AG04449 (cell line): ENCODE results near the gene APOL6.
A peak's percentile ranks its signal among the peaks of the same experiment; 100 is the strongest.

ENCODE experiments used
- CTCF ChIA-PET: fragments of 350-600 bp; formaldehyde crosslinking; extraction: SDS; loops from one replicate; lab custom pipeline; 2021; ENCODE audit warnings: antibody characterized with exemption; lab: Yijun Ruan, JAX
- POLR2A ChIA-PET: fragments of 400-600, 350-600 bp; formaldehyde crosslinking; extraction: SDS; loops from one replicate; lab custom pipeline; 2020; ENCODE audit warnings: antibody characterized with exemption, inconsistent platforms; lab: Yijun Ruan, JAX
- DNase-seq: peaks from one replicate; pipeline ENCODE4 v3.0.0-alpha.2; 2010; ENCODE audit warnings: low read depth, low spot score
- H3K4me3 ChIP-seq: 2 replicates; pipeline ENCODE4 v1.5.1; 2011; ENCODE audit warnings: low read depth, mild to moderate bottlenecking, control low read depth, low read length
- TF ChIP-seq, protein P1 (sequence below): IDR thresholded peaks from one replicate; pipeline ENCODE4 v1.5.1; 2011; ENCODE audit warnings: mild to moderate bottlenecking, moderate library complexity, low read length, control low read depth, inconsistent platforms; ENCODE audit not compliant: insufficient read depth; ENCODE audit errors: missing control alignments

APOL6 gene

GRCh38 chr22:35643991-35644390 is 4.3 kb upstream of the APOL6 start:
- CTCF ChIA-PET, result no interaction called here
- TF ChIP-seq, protein P1, sequence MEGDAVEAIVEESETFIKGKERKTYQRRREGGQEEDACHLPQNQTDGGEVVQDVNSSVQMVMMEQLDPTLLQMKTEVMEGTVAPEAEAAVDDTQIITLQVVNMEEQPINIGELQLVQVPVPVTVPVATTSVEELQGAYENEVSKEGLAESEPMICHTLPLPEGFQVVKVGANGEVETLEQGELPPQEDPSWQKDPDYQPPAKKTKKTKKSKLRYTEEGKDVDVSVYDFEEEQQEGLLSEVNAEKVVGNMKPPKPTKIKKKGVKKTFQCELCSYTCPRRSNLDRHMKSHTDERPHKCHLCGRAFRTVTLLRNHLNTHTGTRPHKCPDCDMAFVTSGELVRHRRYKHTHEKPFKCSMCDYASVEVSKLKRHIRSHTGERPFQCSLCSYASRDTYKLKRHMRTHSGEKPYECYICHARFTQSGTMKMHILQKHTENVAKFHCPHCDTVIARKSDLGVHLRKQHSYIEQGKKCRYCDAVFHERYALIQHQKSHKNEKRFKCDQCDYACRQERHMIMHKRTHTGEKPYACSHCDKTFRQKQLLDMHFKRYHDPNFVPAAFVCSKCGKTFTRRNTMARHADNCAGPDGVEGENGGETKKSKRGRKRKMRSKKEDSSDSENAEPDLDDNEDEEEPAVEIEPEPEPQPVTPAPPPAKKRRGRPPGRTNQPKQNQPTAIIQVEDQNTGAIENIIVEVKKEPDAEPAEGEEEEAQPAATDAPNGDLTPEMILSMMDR, result no peak
- POLR2A ChIA-PET, result no interaction called here

GRCh38 chr22:35645646-35646045 is 2.6 kb upstream of the APOL6 start:
- no peak overlapping the region for H3K4me3 ChIP-seq
- TF ChIP-seq, protein P1, result no peak
- ChIA-PET CTCF (interaction anchor here (1.2 to 1.3 kb wide), 2 partner anchors 15 to 420 kb away, joined by 3 to 4 read pairs; no protein-coding TSS in a partner anchor), POLR2A (no interaction called here)
- no peak for DNase-seq

More at GRCh38 chr22:35643991-35644390, 4.3 kb upstream of the APOL6 start:
- H3K4me3 ChIP-seq, result no peak overlapping the region
- DNase-seq, result no peak

GRCh38 chr22:35649026-35649553 is 844 bp downstream of the APOL6 start:
- no peak for DNase-seq
- POLR2A ChIA-PET, result interaction anchor here (1.2 to 1.8 kb wide), 5 partner anchors 11 to 304 kb away, joined by 3 to 7 read pairs (median 4); no protein-coding TSS in a partner anchor
- TF ChIP-seq, protein P1, result no peak
- CTCF ChIA-PET, result interaction anchor here (1.3 to 1.7 kb wide), 3 partner anchors 35 to 475 kb away, joined by 3 to 4 read pairs (median 3); no protein-coding TSS in a partner anchor
- H3K4me3 ChIP-seq, result peak overlapping the region; percentile 79

GRCh38 chr22:35649636-35650250 is 1.5 kb downstream of the APOL6 start:
- DNase-seq, result no peak
- peak overlapping the region; percentile 79 for H3K4me3 ChIP-seq
- ChIA-PET CTCF (interaction anchor here (1.3 to 1.7 kb wide), 3 partner anchors 35 to 475 kb away, joined by 3 to 4 read pairs (median 3); no protein-coding TSS in a partner anchor), POLR2A (no interaction called here)
- TF ChIP-seq, protein P1, result no peak

GRCh38 chr22:35651085-35651484 is 2.8 kb downstream of the APOL6 start:
- no peak for DNase-seq
- ChIA-PET CTCF (no interaction called here), POLR2A (no interaction called here)
- H3K4me3 ChIP-seq, result no peak overlapping the region
- TF ChIP-seq, protein P1, result no peak

DNA sequence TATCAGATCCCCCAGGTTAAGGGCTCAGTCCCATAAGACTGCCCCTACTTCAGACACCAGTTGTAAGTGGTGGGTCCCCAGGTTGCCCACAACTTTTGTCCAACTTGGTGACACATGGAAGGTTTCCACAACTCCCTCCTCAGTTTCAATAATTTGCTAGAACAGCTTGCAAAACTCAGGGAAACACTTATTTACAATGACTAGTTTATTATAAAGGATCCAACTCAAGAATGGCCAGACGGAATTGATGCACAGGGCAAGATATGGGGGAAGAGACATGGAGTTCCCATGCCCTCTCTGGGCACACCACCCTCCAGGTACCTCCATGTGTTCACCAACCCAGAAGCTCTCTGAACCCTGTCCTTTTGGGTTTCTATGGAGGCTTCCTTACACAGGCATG is 5.6 kb downstream of the APOL6 start:
- ChIA-PET POLR2A (no interaction called here), CTCF (no interaction called here)
- no peak overlapping the region for H3K4me3 ChIP-seq
- DNase-seq, result no peak
- TF ChIP-seq, protein P1, result no peak
